Glutamatergic neuron (in vitro differentiated cells): Measurements from ENCODE around the gene CACNA2D1. TPM values are rescaled to one million over a fixed set of nuclear protein-coding genes. Genes with fewer than 3 reads are reported as not detected.
A peak's percentile ranks its signal among the peaks of the same experiment; 100 is the strongest.

Source experiments
- DNase-seq: peaks from one replicate; pipeline ENCODE4 v3.0.0; 2022
- H3K27ac Mint-ChIP-seq: one replicate; pipeline ENCODE4 v1.8.0; 2020; ENCODE audit warnings: mild to moderate bottlenecking, mixed read lengths, inconsistent platforms; ENCODE audit not compliant: unreplicated experiment
- H3K27me3 Mint-ChIP-seq: one replicate; pipeline ENCODE4 v1.8.0; 2020; ENCODE audit warnings: mild to moderate bottlenecking, moderate library complexity, mixed read lengths, inconsistent platforms; ENCODE audit not compliant: unreplicated experiment
- H3K36me3 Mint-ChIP-seq: one replicate; pipeline ENCODE4 v1.8.0; 2020; ENCODE audit warnings: mild to moderate bottlenecking, mixed read lengths, inconsistent platforms; ENCODE audit not compliant: unreplicated experiment
- H3K4me1 Mint-ChIP-seq: one replicate; pipeline ENCODE4 v1.8.0; 2020; ENCODE audit warnings: mild to moderate bottlenecking, low read depth, mixed read lengths, inconsistent platforms; ENCODE audit not compliant: unreplicated experiment
- H3K4me3 Mint-ChIP-seq: one replicate; pipeline ENCODE4 v1.8.0; 2020; ENCODE audit warnings: mild to moderate bottlenecking, mixed read lengths, inconsistent platforms; ENCODE audit not compliant: unreplicated experiment
- H3K9me3 Mint-ChIP-seq: one replicate; pipeline ENCODE4 v1.8.0; 2020; ENCODE audit warnings: mild to moderate bottlenecking, moderate library complexity, mixed read lengths, inconsistent platforms; ENCODE audit not compliant: unreplicated experiment
- CTCF ChIP-seq: fragments of 200-600 bp; sonication (generic); IDR thresholded peaks from one replicate; pipeline ENCODE4 v1.5.0; 2021; ENCODE audit not compliant: partially characterized antibody, unreplicated experiment
- total RNA-seq: library from RNA; stranded (reverse); fragmentation: NEBNext Ultra II Directional; extraction: Animal tissue kit (Norgen Biotek cat#: 25700); gene quantifications from one replicate; pipeline ENCODE4 v1.2.1, GENCODE V29; 2021; ENCODE audit not compliant: unreplicated experiment

Gene CACNA2D1
- total RNA-seq, 1 donor from 2014 or later, result 258 TPM

DNA sequence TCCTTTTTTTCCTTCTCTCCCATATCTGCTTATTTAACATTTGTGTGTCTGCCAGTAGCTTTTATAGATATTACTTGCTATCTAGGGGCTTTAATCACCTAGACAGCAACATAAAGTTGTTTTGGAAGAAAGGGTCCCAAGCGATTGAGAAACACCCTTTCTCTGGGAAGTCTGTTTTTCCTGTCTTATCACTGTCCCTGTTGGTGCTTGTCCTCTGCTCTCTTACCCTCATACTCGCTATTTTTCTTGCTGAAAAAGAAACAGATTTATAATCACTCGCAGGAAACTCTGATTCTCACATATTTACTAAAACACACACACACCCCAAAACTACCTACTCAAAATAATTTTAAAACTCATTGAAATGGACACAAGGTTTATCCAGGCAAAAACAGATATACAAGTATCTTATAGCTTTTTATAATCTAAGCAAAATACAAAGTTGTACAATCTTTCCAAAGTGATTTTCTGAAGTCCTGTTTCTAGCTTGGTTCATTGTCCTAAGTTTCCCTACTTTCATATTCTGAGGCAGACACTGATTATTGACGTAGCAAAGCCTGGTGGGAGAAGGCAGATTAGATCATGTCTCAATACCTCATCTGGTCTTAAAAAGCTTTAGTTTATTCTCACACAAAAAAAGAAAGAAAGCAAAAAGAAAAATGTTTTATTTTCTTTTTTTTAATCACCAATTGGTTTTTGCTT lies 157.3 kb downstream of the CACNA2D1 start:
- H3K4me1 Mint-ChIP-seq, result peaks cover 46% of the 10 kb centered on the region
- H3K9me3 Mint-ChIP-seq, result peaks cover 8% of the 10 kb centered on the region
- H3K36me3 Mint-ChIP-seq, result no peaks in the 10 kb centered on the region
- H3K4me3 Mint-ChIP-seq, result peak overlapping the region; percentile 6
- no peak for DNase-seq
- peaks cover 2% of the 10 kb centered on the region for H3K27me3 Mint-ChIP-seq
- peak overlapping the region; percentile 86 for H3K27ac Mint-ChIP-seq
- no peak for TF ChIP-seq CTCF

DNA sequence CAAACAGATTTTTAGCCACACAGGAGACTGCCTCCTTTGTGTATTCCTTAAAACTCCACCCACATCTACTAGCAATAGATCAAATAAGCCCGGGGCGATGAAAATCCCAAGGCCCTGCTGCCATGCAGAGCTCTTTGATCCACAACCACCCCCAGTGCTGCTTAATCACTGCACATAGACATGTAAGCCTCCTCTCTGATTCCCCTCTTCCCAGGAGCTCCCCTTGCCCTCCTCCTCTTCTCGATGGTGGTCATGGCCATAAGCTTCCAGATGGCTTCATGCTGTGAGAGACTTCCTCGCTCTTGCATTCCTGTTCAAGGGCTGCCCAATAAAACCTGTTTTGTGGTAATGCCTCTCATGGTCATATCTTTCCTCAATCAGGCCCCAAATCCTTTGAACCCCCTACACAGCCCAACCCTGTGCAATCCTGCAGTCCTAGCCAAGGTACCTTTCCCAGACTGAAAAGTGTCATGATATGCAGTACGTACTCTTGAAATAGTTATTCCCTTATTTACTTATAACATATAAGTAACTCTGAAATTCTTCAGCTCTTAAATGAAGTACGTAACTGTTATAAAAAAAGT lies 158.5 kb downstream of the CACNA2D1 start:
- Mint-ChIP-seq H3K4me1 (peaks cover 46% of the 10 kb centered on the region), H3K27ac (peak overlapping the region; percentile 86), H3K9me3 (peaks cover 8% of the 10 kb centered on the region), H3K4me3 (peak overlapping the region; percentile 21), H3K27me3 (peaks cover 2% of the 10 kb centered on the region), H3K36me3 (no peaks in the 10 kb centered on the region)
- TF ChIP-seq CTCF, result no peak
- DNase-seq, result peak; percentile 24

DNA sequence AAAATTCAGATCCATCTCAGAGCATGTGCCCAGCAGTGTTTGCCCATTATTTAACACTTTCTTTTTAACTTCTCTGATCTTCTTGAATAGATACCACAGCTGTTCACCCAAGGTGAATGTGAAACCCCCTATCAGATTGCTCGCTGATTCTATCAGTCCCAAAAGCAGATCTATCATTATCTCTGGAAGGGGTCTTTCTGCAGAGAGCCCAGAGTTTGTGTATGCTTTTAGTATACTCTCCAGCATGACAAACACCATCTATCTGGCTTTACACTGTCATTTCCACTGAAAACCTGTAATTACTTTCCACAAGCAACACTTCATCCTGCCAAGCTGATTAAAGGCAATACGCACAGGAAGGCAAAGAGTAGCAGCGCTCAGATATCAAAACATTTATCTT lies 168.2 kb downstream of the CACNA2D1 start:
- H3K36me3 Mint-ChIP-seq, result no peaks in the 10 kb centered on the region
- no peak for TF ChIP-seq CTCF
- H3K27ac Mint-ChIP-seq, result peak overlapping the region; percentile 13

GRCh38 chr7:82274681-82275080 lies 168.9 kb downstream of the CACNA2D1 start:
- H3K27me3 Mint-ChIP-seq, result peaks cover 7% of the 10 kb centered on the region
- H3K4me1 Mint-ChIP-seq, result peaks cover 26% of the 10 kb centered on the region
- no peak for TF ChIP-seq CTCF
- no peak overlapping the region for H3K4me3 Mint-ChIP-seq
- no peaks in the 10 kb centered on the region for H3K9me3 Mint-ChIP-seq
- H3K36me3 Mint-ChIP-seq, result no peaks in the 10 kb centered on the region
- no peak for DNase-seq
- H3K27ac Mint-ChIP-seq, result no peak overlapping the region

More for the DNA sequence above, 168.2 kb downstream of the CACNA2D1 start:
- Mint-ChIP-seq H3K27me3 (peaks cover 7% of the 10 kb centered on the region), H3K4me1 (peaks cover 23% of the 10 kb centered on the region), H3K4me3 (no peak overlapping the region), H3K9me3 (no peaks in the 10 kb centered on the region)
- no peak for DNase-seq

DNA sequence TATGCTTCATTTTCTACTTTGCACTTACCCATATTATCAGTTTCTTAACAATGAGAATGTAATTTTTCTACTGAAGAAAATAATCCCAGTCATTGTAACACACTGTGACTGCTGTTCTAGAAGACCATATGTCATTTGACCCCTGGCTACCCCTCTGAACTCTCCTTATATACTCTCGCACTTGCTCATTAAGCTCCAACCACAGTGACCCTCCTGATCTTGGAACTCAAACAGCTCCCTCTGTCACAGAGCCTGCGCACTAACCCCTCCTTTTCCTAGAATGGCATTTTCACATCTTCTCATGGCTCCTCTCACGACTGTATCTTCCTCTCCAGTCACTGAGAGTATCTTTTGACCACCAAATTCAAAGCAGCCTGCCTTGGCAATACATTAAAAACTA lies 169.7 kb downstream of the CACNA2D1 start:
- no peaks in the 10 kb centered on the region for H3K36me3 Mint-ChIP-seq
- peak; percentile 21 for DNase-seq
- H3K27ac Mint-ChIP-seq, result peak overlapping the region; percentile 73
- peak overlapping the region; percentile 7 for H3K4me3 Mint-ChIP-seq
- no peak for TF ChIP-seq CTCF
- H3K4me1 Mint-ChIP-seq, result peaks cover 26% of the 10 kb centered on the region
- H3K27me3 Mint-ChIP-seq, result peaks cover 7% of the 10 kb centered on the region
- H3K9me3 Mint-ChIP-seq, result no peaks in the 10 kb centered on the region
